Endodermal cell (in vitro differentiated cells): ENCODE data around the gene CYTH3. TPM values are rescaled to one million over a fixed set of nuclear protein-coding genes. Genes with fewer than 3 reads are reported as not detected.
A peak's percentile ranks its signal among the peaks of the same experiment; 100 is the strongest.

Experiments
- DNase-seq: peaks from one replicate; pipeline ENCODE4 v3.0.0-alpha.2; 2017
- H3K27ac ChIP-seq: 2 replicates; pipeline ENCODE4 v1.5.1; 2013; ENCODE audit warnings: mild to moderate bottlenecking, low read depth, low read length, moderate library complexity
- H3K27me3 ChIP-seq: 2 replicates; pipeline ENCODE4 v1.6.1; 2013; ENCODE audit warnings: mild to moderate bottlenecking, low read length, moderate library complexity; ENCODE audit not compliant: insufficient read depth, control insufficient read depth, poor library complexity, severe bottlenecking
- H3K36me3 ChIP-seq: 2 replicates; pipeline ENCODE4 v1.7.0; 2013; ENCODE audit warnings: mild to moderate bottlenecking, low read length, moderate library complexity; ENCODE audit not compliant: control insufficient read depth, insufficient read depth
- H3K4me1 ChIP-seq: one replicate; pipeline ENCODE4 v1.7.0; 2013; ENCODE audit warnings: low read length; ENCODE audit not compliant: control insufficient read depth, insufficient read depth
- H3K4me3 ChIP-seq: 2 replicates; pipeline ENCODE4 v1.5.1; 2013; ENCODE audit warnings: mild to moderate bottlenecking, low read length, moderate library complexity
- H3K9ac ChIP-seq: 2 replicates; pipeline ENCODE4 v1.6.1; 2013; ENCODE audit warnings: mild to moderate bottlenecking, low read length, moderate library complexity; ENCODE audit not compliant: poor library complexity, severe bottlenecking; ENCODE audit errors: extremely low read depth
- H3K9me3 ChIP-seq: 2 replicates; pipeline ENCODE4 v1.6.1; 2013; ENCODE audit warnings: mild to moderate bottlenecking, low read length, moderate library complexity; ENCODE audit not compliant: control insufficient read depth
- H3K27ac Mint-ChIP-seq: 2 replicates; pipeline ENCODE4 v1.8.0; 2020; ENCODE audit warnings: mixed read lengths
- H3K27me3 Mint-ChIP-seq: 2 replicates; pipeline ENCODE4 v1.8.0; 2021; ENCODE audit warnings: mild to moderate bottlenecking, mixed read lengths; ENCODE audit not compliant: insufficient read depth
- H3K36me3 Mint-ChIP-seq: 2 replicates; pipeline ENCODE4 v1.8.0; 2020; ENCODE audit warnings: low read depth, mixed read lengths
- H3K4me1 Mint-ChIP-seq: 2 replicates; pipeline ENCODE4 v1.8.0; 2020; ENCODE audit warnings: mixed read lengths
- H3K4me3 Mint-ChIP-seq: 2 replicates; pipeline ENCODE4 v1.8.0; 2020; ENCODE audit warnings: mild to moderate bottlenecking, moderate library complexity, mixed read lengths
- H3K9me3 Mint-ChIP-seq: 2 replicates; pipeline ENCODE4 v1.8.0; 2020; ENCODE audit warnings: mild to moderate bottlenecking, mixed read lengths
- CTCF ChIP-seq: fragments of 200-600 bp; sonication (generic); conservative IDR thresholded peaks from 2 replicates; pipeline ENCODE4 v1.5.0; 2021; ENCODE audit warnings: antibody characterized with exemption, mild to moderate bottlenecking
- WGBS, 2 experiments: methylation state at CpG; one replicate each; pipeline versions ENCODE4 v1.1.5 to v1.1.7; 2013; ENCODE audit warnings: missing lambda C conversion rate in 2 of 2, mixed read lengths in 1 of 2; ENCODE audit not compliant: insufficient coverage in 1 of 2, insufficient read length in 1 of 2; 5-methylcytosine and 5-hydroxymethylcytosine counted together
- total RNA-seq, 2 donors: library from RNA; stranded (reverse); fragmentation: NEBNext Ultra II Directional in 1 of 2; extraction: Animal tissue kit (Norgen Biotek cat#: 25700) in 1 of 2; gene quantifications; 2 replicates in 1 of 2; 3 replicates in 1 of 2; pipeline ENCODE4 v1.2.1, GENCODE V29; 2021

The CYTH3 gene
- total RNA-seq, 2 donors from 2014 or later, result 10.6 to 10.8 TPM

GRCh38 chr7:6164010-6164409, 108.4 kb downstream of the CYTH3 start:
- Mint-ChIP-seq H3K36me3 (peaks cover 15% of the 10 kb centered on the region), H3K27ac (no peak overlapping the region), H3K27me3 (no peaks in the 10 kb centered on the region), H3K4me1 (peaks cover 4% of the 10 kb centered on the region), H3K4me3 (no peak overlapping the region), H3K9me3 (no peaks in the 10 kb centered on the region)
- no peaks in the 10 kb centered on the region for H3K27me3 ChIP-seq
- H3K9me3 ChIP-seq, result no peaks in the 10 kb centered on the region
- 93% methylated on average over 7 of the region's 7 CpGs; no CpG with 5 or more reads in 1 of the 2 experiments for WGBS, 2 experiments
- no peak overlapping the region for H3K4me3 ChIP-seq
- no peaks in the 10 kb centered on the region for H3K4me1 ChIP-seq
- no peak overlapping the region for H3K9ac ChIP-seq
- H3K36me3 ChIP-seq, result peaks cover 20% of the 10 kb centered on the region
- DNase-seq, result no peak
- no peak for TF ChIP-seq CTCF
- H3K27ac ChIP-seq, result no peak overlapping the region

GRCh38 chr7:6163402-6163801, 109.0 kb downstream of the CYTH3 start:
- no peaks in the 10 kb centered on the region for H3K9me3 Mint-ChIP-seq
- H3K27me3 Mint-ChIP-seq, result no peaks in the 10 kb centered on the region
- Histone ChIP-seq H3K27me3 (no peaks in the 10 kb centered on the region), H3K36me3 (peaks cover 20% of the 10 kb centered on the region), H3K4me1 (no peaks in the 10 kb centered on the region), H3K4me3 (no peak overlapping the region), H3K27ac (no peak overlapping the region), H3K9ac (no peak overlapping the region), H3K9me3 (no peaks in the 10 kb centered on the region)
- no peak for TF ChIP-seq CTCF
- peaks cover 4% of the 10 kb centered on the region for H3K4me1 Mint-ChIP-seq
- no peak overlapping the region for H3K4me3 Mint-ChIP-seq
- peaks cover 18% of the 10 kb centered on the region for H3K36me3 Mint-ChIP-seq
- DNase-seq, result no peak
- 97 to 100% methylated on average over 2 to 17 of the region's 17 CpGs for WGBS, 2 experiments
- peak overlapping the region; percentile 33 for H3K27ac Mint-ChIP-seq

- TF ChIP-seq CTCF, result no peak
- no peaks in the 10 kb centered on the region for H3K9me3 ChIP-seq
- Mint-ChIP-seq H3K36me3 (peaks cover 23% of the 10 kb centered on the region), H3K4me3 (no peak overlapping the region), H3K9me3 (no peaks in the 10 kb centered on the region), H3K27me3 (no peaks in the 10 kb centered on the region), H3K4me1 (peaks cover 4% of the 10 kb centered on the region), H3K27ac (peak overlapping the region; percentile 33)
- H3K9ac ChIP-seq, result no peak overlapping the region
- H3K27ac ChIP-seq, result no peak overlapping the region
- H3K36me3 ChIP-seq, result peaks cover 23% of the 10 kb centered on the region
- WGBS, 2 experiments, result 94 to 98% methylated on average over 12 to 18 of the region's 18 CpGs
- H3K4me1 ChIP-seq, result no peaks in the 10 kb centered on the region
- no peaks in the 10 kb centered on the region for H3K27me3 ChIP-seq
- no peak overlapping the region for H3K4me3 ChIP-seq
- DNase-seq, result no peak
Measured at GRCh38 chr7:6162650-6163366, 109.6 kb downstream of the CYTH3 start.
